G401 (cell line): Measurements from ENCODE around the gene OR1L6. TPM values are rescaled to one million over a fixed set of nuclear protein-coding genes. Genes with fewer than 3 reads are reported as not detected.

Experiments
- DNase-seq: peaks from one replicate; pipeline ENCODE4 v3.0.0-alpha.2; 2015; ENCODE audit warnings: low spot score
- in situ Hi-C: cut with HindIII; loops from 2 replicates; pipeline ENCODE4 v1.10.0; 2016; ENCODE audit warnings: low sequenced_read_pairs, mixed read lengths
- total RNA-seq: library from RNA; depleted of rRNA; stranded (reverse); fragments of >200 nt; shearing (Covaris generic); gene quantifications from 2 replicates; pipeline ENCODE4 v1.2.3, GENCODE V29; 2014; rRNA removed

The OR1L6 gene
- not detected in 2 replicates for total RNA-seq

DNA sequence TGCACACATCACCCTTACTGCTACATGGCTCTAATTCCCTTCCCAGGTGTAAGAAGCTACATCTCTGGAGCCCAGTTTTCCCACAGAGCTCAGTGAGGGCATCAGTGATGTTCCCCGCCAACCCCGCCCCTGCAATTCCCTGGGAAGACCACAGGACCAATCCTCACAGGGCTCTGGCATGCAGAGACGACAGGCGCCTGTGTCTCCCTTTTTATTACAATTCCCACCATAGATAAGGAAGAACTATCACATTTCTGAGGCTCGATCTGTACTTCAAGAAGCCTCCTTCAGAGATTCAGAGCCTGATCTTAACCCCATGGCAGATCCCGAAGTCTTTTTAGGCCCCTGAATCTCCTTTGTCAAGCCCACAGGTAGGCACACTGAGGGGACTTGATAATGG is at the start of gene OR1L6:
Gene OR1L6 (plus strand): TSS at position 301 of the 400 bp plus-strand sequence. CDS start 7,545 bp downstream, outside the sequence.
- DNase-seq = no peak
- in situ Hi-C loops = no loop called here

GRCh38 chr9:122695696-122696095 is 46.4 kb upstream of the OR1L6 start:
- no peak for DNase-seq
- in situ Hi-C loops = no loop called here

GRCh38 chr9:122718038-122718437 is 24.1 kb upstream of the OR1L6 start:
- in situ Hi-C loops = no loop called here

DNA sequence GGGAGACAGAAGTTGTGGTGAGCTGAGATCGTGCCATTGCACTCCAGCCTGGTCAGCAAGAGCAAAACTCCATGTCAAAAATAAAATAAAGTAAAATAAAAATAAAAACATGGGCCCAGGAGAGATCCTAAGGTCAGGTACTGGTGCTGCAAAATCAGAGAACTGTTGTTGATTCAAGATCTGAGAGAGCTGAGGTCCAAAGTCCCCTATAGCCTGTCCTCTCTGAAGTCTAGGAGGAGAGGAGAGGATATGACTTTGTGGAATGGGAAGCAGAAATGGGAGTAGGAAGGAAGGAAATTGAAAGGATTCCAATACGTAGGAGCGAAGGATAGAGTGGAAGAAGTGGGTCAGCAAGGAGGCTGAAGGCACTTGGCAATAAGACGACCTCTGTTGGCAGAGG is 22.9 kb upstream of the OR1L6 start:
- in situ Hi-C loops = no loop called here
- DNase-seq = no peak

More at GRCh38 chr9:122718038-122718437, 24.1 kb upstream of the OR1L6 start:
- DNase-seq = no peak

GRCh38 chr9:122723690-122724089 is 18.4 kb upstream of the OR1L6 start, which contains the start of gene OR1L4:
TSS of gene OR1L4 (plus strand) at chr9:122723990. CDS start at chr9:122723990, 0 bp downstream.
- in situ Hi-C loops = no loop called here
- DNase-seq = no peak

GRCh38 chr9:122754825-122755224 is 12.7 kb downstream of the OR1L6 start:
- in situ Hi-C loops = no loop called here
- no peak for DNase-seq

GRCh38 chr9:122767817-122768216 is 25.7 kb downstream of the OR1L6 start:
- no peak for DNase-seq
- in situ Hi-C loops = no loop called here

DNA sequence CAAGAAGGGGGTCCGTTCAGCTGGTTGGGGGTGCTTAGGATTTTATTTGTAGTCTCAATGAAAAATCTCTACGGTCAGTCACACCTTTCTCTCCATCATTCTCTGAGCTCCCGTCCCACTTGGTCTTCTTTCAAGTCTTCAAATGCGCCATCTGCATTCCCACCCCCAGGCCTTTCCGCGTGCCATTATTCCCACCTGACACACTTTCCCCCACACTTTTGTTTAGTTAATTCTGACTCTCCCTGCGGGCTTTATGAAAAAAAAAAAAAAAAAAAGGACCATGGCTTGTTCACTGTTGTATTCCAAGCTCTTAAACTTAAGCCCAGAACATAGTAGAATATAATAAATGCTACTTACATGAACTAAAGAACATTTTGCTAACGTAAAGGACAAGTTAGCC is 34.9 kb downstream of the OR1L6 start:
- in situ Hi-C loops = no loop called here
- DNase-seq = no peak

DNA sequence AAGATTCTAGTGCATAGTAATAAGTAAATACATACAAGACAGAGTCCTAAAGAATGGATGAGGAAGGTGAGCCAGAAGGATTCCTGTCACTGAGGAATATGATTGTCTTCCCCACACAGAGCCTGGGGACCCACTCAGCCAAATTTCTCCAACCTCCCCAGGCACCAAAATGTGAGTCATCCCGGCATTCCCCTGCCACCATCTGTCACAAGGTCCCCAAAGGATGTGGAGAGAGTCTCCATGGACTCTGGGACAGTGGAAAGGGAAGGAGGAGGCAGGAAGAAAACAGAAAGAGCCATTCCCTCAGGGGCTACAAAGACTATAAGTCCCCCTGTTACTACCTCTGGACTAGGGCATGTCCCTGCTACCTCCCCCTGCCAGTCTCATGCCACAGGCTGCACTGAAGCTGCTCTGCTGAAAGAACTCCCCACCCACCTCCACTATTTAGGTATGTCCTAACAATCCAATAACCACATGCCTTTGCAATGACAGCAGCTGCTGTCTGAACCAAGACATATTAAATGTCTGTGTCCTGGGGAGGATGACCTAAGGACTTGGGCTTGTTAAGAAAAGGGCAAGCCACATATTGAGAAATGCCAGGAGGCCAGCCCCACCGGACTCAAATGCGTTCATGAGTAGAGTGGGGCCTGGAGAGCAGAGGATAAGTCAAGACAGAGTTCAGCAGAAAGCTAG is 36.0 kb downstream of the OR1L6 start:
- in situ Hi-C loops = no loop called here
- no peak for DNase-seq

- in situ Hi-C loops = no loop called here
These were observed 37.1 kb downstream of the OR1L6 start for GRCh38 chr9:122779181-122779580.

DNA sequence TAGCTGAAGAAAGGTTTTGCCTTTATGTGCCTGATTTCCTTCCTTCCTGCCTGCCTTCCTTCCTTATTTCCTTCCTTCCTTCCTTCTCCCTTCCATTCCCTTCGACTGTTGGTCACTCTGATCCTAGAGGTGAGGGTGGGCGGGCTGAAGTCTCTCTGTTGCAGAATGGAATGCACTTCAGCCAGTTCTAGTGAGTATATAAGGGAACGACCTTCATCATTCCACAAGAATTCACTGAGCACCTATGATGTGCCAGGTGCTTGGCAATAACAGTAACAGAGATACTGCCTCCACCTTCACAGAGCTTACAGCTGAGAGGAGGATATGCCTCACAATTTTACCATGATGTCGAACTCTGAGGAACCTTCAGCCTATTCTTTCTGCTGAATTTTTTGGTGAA is 37.9 kb downstream of the OR1L6 start:
- in situ Hi-C loops = no loop called here
- no peak for DNase-seq

More at GRCh38 chr9:122779181-122779580, 37.1 kb downstream of the OR1L6 start:
- no peak for DNase-seq

DNA sequence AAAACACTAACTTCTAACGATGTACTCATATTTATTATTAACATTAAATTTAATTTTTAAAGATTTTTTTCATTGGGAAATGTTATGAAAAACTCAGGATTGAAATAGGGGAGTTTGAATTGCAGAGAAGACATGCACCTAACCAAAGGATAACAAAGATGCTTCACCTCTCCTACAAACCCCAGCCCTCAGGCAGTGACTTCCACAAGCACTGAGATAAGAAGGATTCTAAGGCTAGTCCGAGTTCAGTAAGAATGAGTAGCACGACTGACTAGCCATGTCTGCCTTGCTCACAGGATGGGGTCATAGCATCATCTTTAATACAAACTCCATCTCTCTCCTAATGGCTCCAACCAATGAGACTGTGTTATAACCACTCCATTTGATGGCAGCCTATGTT is 39.6 kb downstream of the OR1L6 start:
- in situ Hi-C loops = no loop called here

DNA sequence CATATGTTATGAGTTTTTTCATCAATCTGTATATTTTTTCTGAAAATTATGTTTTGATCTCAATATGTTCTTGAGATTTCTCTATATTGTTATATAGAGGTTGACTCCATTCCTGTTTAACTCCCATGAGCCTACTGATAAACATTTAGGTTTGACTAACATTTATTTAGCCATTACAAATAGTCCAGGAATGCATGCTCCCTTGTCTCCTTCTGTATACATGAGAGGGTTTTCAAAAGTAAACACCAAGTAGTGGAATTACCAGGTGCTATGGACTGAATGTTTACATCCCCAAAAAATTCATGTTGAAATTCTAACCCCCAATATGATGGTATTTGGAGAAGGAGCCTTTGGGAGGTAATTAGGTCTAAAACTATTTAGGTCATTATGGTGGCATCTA is 43.2 kb downstream of the OR1L6 start:
- in situ Hi-C loops = no loop called here
- no peak for DNase-seq

More for the DNA sequence above, 39.6 kb downstream of the OR1L6 start:
- DNase-seq = no peak

DNA sequence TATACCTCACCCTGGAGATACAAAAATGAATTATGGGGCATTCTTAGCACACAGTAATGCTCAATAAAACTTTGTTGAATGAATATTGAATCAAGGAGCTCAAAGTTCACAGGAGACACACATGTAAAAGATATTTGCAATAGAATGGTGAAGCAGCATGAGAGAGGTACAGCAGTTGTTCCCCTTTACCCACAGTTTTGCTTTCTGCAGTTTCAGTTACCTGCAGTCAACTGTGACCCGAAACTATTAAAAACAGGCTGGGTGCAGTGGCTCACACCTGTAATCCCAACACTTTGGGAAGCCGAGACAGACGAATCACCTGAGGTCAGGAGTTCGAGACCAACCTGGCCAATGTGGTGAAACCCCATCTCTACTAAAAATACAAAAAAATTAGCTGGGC is 44.2 kb downstream of the OR1L6 start:
- in situ Hi-C loops = no loop called here

GRCh38 chr9:122788831-122789230 is 46.7 kb downstream of the OR1L6 start, which contains the start of gene OR5C1:
TSS of gene OR5C1 (plus strand) at chr9:122788933. CDS start at chr9:122788933, 0 bp downstream.
- in situ Hi-C loops = no loop called here
- no peak for DNase-seq

More for the DNA sequence above, 44.2 kb downstream of the OR1L6 start:
- DNase-seq = no peak

- in situ Hi-C loops = no loop called here
- no peak for DNase-seq
These were observed 47.3 kb downstream of the OR1L6 start for GRCh38 chr9:122789256-122790046.

DNA sequence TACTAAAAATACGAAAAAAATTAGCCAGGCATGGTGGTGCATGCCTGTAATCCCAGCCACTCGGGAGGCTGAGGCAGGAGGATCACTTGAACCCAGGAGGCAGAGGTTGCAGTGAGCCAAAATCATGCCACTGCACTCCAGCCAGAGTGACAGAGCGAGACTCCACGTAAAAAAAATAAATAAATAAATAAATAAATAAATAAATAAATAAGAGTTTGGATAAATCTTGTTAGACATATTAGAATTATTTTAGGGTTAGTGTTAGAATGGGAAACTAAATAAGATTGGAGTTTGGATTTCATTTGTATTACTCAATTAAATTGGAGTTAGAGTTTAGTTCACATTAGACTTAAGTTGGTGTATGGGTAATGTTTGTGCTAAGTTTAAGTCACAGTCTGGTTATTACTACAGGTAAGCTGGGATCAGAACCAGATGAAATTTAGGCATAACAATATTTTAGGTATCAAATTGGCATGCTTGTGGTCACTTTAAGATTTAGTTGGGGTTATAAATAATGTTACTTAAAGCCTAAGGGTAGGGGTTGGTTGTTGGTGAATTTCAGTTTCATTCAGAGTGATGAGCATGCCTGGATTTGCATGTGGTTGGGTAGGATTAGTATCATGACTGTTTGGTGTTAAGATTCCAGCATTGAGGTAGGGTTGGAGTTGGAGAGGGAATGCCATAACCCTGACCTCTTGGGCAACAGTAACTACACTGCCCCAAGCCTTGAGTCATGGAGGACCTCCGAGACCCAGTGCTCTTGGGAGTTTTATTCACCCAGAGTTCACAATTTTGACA is 50.0 kb downstream of the OR1L6 start:
- in situ Hi-C loops = no loop called here
- no peak for DNase-seq

DNA sequence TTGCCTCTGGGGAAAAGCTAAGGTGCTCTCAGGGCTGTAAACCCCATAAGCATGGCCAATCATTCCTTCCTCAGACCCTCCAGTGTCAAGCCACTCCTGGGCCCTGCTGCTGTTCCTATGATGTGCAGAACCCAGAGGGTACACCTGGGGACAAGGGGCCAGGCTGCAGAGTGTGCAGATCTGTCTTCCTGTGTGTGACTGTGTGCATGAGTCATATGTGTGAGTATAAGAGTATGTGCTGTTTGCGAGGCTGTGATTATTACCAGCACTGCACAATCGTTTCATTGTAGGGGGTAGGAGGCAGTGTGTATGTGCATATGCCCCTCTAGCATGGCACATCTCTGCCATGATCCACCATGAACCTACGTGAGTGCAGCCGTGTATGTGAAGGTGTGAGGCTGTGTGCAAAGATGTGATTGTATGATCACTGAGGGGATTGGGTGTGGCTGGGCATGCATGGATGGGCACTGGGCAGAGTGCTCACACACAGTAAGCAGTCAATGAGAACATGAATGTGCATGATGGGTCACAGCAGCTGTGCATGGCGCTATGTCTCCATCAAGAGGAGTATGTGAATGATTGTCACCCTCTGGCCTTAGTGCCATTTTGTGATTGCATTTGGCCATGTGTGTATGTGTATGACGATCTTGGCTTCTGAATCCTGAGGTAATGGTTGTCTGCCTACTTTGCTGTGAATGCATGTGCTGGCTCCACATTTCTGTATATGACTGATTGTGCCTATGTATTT is 55.4 kb downstream of the OR1L6 start:
- no peak for DNase-seq
- in situ Hi-C loops = no loop called here
